Cardiac septum (tissue), 1 donor: Measurements from ENCODE around the gene ATP7B. TPM values are rescaled to one million over a fixed set of nuclear protein-coding genes. Genes with fewer than 3 reads are reported as not detected.

Source experiments
- DNase-seq: peaks from one replicate; pipeline ENCODE4 v3.0.0-alpha.2; 2020; ENCODE audit warnings: low spot score
- intact Hi-C: fragments of 100-400 bp; cut with DNase I; formaldehyde crosslinking; loops from one replicate; pipeline ENCODE4 v1.14.0; 2022
- total RNA-seq: library from RNA; stranded (reverse); fragmentation: NEBNext Ultra II Directional; extraction: Animal tissue kit (Norgen Biotek cat#: 25700); gene quantifications from one replicate; pipeline ENCODE4 v1.2.1, GENCODE V29; 2021
- donor health status: DM: no; HTN: no; CAD: no.

The ATP7B gene
- total RNA-seq, 1 donor from 2014 or later, result 10.8 TPM

DNA sequence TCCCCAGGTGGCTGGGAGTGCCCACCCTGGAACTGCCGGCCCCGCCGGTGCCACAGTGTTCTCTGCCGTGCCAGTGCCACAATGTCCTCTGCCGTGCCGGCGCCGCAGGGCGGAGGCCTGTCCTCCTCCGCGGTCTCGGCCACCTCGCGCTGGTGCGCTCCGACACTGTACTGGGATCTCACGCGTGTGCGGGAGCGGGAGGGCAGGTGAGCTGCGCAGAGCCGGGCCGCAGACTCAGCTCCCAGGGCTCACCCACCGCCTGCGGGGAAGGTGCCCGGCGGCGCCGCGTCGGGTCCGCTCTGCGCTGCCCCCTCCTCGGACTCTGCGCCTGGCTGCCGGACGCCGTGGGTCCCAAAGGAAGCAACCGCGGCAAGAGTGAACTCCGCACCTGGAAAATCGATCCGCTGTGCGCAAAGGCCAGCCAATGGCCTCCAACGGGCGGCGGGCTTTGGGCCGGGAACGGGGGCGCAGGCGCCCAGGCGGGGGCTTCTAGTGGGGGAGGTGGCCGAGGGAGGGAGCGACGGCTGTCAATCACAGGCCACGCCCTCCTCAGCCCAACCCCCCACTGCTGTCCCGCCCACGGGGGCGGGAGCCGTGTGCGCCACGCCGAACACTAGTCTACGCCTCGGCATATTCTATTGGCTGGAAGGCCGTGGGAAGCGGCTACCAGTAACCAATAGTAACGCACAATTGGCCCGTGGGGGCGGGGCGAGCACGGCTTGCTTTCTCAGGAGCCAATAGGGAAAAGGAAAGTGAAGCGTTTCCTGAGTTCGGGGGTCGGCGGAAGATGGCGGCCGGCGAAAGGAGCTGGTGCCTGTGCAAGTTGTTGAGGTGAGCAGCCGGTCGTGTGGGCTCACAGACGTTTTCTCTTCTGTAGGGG lies 622 bp upstream of the ATP7B start, which contains the start of gene ALG11:
Gene ALG11 (plus strand): TSS at position 767 of the 880 bp plus-strand sequence. CDS start 21 bp downstream, at position 788.
- intact Hi-C loops, result loop anchor here (10.0 kb wide), 1 partner anchor 183 kb away; no protein-coding TSS in a partner anchor
- DNase-seq, result peak; percentile 100

DNA sequence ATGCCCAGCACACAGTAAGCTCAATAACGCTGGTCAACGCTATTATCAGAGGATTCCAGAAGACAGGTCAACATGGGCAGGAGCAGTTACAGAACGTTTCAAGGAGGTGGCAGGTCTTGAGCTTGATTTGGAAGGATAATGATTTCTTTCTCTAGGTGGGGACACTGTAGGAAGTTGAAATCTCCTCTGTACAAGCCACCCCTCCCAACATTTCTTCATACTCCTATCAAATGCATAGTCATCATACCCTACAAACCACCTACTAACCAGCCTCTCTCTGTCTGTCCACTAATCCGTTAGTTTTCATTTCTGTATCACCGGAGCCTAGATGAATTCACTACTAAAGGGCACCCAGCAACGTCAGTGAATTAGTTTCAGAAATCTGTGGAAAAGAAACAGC lies 1.3 kb downstream of the ATP7B start:
- no peak for DNase-seq
- intact Hi-C loops, result loop anchor here (10.0 kb wide), 2 partner anchors 55 to 185 kb away; no protein-coding TSS in a partner anchor

DNA sequence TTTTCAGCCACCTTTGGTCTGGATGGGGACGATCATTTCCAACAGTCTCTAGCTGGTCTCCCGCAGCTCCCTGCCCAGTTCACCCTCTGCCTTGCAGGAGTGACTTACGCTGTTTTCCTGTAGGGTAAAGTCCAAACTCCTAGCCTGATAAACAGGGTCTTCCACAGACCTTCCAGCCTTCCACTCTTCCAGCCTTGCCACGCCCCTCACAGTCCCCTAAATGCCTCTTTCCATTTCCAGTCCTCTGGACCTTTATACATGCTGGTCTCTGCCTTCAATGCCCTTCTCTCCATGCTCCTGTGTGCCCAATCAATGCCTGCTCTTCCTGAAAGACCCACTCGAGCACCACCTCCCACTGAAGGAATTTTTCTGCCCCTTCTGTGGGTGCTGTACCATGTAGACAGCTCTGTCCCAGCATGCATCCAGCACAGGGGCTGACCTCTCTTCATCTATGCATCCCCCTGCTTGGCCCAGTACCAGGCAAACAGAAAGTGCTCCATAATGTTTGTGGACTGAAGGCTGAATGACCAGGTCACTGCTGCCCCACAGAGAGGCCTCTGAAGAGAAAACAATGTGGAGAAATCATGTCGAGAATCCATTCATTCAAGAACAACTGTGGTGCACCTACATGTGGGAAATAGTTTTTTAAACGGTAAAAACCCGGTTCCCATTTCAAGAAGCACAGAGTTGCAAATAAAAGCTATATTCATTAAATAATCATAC lies 4.6 kb downstream of the ATP7B start:
- intact Hi-C loops, result loop anchor here (10.0 kb wide), 1 partner anchor 58 kb away; no protein-coding TSS in a partner anchor
- DNase-seq, result no peak

DNA sequence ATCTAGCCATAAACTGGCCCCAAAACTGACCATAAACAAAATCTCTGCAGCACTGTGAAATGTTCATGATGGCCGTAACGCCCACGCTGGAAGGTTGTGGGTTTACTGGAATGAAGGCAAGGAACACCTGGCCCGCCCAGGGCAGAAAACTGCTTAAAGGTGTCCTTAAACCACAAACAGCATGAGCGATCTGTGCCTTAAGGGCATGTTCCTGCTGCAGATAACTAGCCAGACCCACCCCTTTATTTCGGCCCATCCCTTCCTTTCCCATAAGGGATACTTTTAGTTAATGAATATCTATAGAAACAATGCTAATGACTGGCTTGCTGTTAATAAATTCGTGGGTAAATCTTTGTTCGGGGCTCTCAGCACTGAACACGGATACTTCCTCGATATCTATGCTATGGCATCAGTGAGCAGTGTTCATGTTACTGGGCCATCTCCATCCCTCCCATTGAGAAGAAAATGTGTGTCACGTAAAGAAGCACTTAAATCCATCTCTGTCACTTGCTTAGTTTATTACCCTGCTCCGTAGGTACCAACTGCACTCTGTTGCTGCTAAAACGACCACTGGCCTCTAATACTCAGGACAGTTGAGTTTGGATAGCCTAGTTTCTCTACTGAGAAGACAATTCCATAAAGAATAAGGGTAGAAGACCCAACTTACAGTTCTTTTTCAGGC lies 5.3 kb downstream of the ATP7B start:
- intact Hi-C loops, result loop anchor here (10.0 kb wide), 1 partner anchor 59 kb away; no protein-coding TSS in a partner anchor
- no peak for DNase-seq

DNA sequence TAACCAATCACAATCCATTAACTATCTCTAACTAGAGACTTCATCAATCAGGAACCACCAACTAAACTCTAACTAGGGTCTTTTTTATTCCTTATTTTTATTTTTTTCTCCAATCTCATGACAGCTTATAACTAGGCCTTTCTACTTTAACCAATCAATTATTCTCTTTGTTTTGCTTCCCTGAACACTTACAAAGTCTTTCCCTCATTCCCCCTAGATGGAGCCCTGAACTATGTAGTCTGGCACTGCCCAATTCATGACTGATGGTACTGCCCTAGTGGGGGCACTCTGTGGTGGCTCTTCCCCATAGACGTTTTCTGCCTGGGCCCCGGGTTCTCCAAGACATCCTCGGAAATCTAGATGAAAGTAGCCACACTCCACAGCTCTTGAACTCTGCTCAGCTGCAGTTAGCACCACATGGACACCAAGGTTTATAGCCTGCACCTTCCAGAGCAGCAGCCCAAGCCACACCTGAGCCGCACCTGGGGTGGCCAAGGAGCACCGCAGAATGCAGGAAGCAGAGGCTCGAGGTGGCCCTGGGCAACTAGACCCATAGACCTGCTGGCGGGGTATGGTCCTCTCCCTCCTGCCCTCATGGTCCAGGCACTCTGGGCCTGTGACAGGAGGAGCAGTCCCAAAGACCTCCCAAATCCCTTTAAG lies 6.6 kb downstream of the ATP7B start:
- DNase-seq, result no peak
- intact Hi-C loops, result loop anchor here (10.0 kb wide), 1 partner anchor 60 kb away; no protein-coding TSS in a partner anchor

DNA sequence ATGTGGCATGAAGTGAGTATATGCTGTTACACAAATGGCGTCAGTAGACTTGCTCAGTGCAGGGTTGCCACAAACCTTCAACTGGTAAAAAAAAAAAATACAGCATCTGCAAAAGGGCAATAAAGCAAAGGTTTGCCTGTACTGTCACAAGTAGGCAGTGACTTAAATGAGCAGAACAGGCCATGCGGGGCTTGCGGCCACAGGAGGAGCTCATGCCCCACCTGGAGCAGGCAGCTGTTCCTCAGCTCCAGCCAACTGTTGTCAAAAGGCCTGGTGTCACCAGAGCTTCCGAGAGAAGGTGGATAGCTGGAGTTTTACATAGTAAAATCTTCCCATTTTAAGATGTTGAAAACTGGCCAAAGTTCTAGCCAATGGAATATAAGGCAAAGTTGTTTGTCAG lies 7.7 kb downstream of the ATP7B start:
- intact Hi-C loops, result loop anchor here (10.0 kb wide), 1 partner anchor 61 kb away; no protein-coding TSS in a partner anchor
- DNase-seq, result no peak

DNA sequence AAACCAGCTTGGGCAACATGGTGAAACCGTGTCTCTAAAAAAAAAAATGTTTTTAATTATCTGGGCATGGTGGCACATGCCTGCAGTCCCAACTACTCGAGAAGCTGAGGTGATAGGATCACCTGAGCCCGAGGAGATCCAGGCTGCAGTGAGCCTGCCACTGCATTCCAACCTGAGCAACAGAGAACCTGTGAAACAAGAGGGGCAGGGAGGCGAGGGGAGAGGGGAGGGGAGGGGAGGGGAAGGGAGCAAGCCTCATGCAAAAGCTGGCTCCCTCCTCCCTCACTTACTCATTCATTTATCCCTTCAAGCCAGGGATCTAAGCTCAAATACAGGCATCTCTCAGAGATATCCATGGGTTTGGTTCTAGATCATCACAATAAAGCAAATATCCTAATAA lies 8.9 kb downstream of the ATP7B start:
- intact Hi-C loops, result loop anchor here (10.0 kb wide), 1 partner anchor 62 kb away; no protein-coding TSS in a partner anchor
- no peak for DNase-seq

DNA sequence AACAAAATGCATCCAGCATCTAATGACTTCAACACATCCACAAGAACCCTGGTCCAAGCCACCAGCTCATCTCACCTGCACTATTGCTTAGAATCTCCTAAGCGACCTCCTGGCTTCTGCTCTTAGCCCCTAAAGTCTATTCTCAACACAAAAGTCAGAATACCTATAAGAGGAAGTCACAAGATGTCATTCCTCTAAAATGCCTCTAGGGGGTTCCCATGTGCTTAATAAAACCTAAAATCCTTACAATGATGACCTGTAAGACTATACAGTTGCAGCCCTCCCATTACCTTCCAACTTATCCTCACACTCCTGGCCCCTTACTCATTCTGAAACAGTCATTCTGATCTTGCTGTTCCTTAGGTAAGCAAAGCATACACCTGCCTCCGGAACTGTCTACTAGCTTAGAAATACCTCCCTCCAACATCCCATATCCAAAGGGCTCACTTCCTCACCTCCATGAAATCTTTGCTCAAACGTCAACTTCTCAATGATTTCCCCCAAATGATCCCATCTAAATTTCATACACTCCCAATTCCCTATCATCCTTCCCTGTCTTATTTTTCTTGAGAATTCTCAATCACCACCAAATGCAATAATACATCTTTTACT lies 10.0 kb downstream of the ATP7B start:
- intact Hi-C loops, result loop anchor here (2.0 to 10.0 kb wide), 2 partner anchors 64 to 128 kb away; partner anchors contain the start of gene NEK5
- DNase-seq, result no peak

DNA sequence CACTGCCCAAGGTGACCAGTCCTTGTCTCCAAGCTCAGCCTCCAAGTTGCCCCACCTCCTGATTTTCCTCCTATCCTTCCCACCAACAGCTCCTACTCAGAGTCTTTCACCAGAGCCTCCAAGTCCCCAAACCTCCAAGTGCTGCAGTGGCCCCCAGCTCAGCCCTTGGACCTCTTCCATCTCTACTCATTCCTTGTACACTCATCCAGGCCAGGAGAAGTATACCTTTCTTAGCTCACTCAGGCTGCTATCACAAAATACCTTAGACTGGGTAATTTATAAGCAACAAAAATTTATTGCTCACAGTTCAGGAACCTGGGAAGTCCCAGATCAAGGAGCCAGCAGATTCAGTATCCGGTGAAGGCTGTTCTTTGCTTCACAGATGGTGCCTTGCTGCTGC lies 11.3 kb downstream of the ATP7B start:
- no peak for DNase-seq

DNA sequence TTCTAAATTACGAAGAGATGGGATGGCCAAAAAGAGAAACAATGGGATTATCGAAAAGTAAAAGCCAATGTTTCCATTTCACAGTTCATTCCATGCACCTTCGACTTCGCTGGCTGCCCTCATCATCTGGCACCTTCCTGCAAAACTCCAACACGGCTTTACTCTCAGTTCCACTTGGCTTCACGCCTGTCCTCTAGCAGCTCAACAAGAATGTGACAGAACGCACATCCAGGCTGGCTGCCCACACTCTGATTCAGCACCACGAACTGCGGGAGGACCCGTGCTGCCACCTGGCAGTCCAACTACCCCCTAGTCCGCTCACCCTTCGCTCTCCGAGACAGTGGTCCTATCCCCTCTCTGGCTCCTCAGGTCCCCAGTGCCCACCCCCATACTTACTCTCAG lies 11.7 kb downstream of the ATP7B start:
- DNase-seq, result peak; percentile 86
- intact Hi-C loops, result loop anchor here (10.0 kb wide), 1 partner anchor 185 kb away; no protein-coding TSS in a partner anchor

More for the DNA sequence above, 11.3 kb downstream of the ATP7B start:
- intact Hi-C loops, result loop anchor here (2.0 to 10.0 kb wide), 3 partner anchors 65 to 185 kb away; partner anchors contain the start of gene NEK5

DNA sequence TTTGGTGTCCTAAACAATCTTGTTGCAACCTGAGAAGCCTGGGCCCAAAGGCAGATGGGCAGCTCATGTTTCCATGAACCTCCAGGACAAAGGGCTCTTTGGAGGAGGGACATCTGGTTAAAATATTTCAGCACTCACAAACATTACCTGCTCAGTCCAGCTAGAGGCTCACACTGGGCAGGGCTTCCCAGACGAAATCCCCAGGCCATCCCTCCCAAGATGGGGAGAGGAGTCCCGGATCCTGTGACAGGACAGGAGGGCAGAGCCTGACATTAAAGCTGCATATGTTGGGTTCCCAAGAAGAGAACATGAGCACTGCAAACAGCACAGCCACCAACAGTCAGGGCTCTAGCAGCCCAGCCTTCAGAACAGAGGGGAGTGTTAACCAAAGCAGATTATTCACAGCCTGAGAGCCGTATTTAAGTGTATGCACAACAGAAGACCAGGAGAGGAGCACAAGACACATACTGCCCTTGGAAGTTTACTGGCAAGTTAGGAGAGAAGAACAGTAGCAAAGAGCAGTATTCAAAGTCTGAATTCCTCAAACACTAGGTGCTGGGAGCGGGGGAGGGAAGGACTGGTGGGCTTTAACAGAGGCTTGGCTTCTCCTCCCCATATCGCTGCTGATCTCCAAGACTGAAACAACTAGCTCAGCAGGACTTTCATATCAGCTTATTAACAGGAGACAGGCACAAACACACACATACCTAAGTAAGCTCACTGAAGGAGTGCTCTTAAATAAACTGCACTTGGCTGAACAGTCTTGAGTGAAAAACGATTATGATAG lies 12.3 kb downstream of the ATP7B start:
- DNase-seq, result no peak
- intact Hi-C loops, result loop anchor here (10.0 kb wide), 1 partner anchor 184 kb away; no protein-coding TSS in a partner anchor

DNA sequence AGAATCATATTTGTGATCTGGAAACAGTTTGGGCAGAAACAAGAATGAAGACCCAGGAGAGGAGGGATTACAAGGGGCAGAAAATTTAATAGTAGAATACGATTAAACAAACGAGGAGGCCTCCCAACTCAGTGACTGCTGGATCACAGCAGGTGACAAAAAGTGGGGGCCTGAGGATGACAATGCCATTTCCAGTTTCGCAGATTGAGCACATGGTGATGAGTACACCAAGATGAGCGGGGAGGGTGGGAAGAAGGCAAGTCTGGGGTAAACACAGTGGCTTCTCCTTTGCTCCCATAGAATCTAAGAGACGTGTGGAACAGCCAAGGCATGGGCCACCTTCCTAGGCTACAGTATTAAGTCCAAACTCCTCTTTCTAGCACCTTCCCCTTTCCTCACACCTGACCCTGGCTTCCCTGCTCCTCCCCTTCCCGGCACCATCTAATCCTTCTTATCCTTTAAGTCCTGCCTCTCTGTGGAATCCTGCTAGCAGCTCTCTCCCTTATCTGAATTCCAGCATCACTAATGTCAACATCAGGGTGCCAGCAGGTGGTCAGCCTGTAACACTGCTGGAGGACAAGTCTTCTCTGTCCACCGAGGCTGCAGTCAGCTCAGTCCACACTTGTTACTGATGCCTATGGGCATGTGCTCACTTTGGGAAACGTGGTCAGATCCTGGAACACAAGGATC lies 13.5 kb downstream of the ATP7B start:
- no peak for DNase-seq
- intact Hi-C loops, result loop anchor here (10.0 kb wide), 1 partner anchor 183 kb away; no protein-coding TSS in a partner anchor

DNA sequence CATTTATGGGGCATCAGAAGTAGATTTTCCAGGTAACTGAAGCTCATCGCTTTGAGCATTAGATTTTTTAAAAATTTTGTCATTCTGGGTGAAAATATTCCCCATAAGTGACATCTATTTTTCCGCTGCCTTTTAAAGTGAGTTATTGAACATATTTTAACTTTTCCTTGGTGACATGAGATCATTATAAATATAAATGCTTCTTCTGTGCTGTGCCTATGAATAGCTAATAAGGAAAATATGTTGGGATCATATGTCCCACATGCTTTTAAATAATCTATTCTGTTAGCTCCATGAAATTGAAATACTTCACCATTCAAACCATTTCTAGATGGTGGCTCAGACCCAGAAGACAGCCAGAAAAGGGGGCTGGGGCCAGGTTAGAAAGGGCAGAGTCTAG lies 14.1 kb downstream of the ATP7B start:
- intact Hi-C loops, result loop anchor here (10.0 kb wide), 1 partner anchor 182 kb away; no protein-coding TSS in a partner anchor

DNA sequence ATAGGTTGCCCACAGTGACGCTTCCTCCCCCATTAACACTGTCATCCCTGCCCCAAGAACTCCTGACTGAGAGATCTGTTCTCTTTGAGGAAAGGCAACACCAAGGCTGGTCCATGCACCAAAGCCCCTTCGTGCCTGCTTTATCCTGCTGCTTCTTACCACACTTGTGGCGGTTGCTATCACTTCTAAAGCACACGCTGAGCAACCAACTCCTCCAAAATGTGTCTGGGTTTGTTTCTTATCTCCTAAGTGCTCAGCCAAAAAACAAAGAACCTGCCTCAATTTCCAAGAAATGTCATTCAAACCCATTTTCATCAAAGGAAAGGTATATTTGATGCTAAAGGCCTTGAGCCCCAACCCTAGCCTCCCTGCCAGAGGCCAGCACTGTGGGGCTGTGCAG lies 14.6 kb downstream of the ATP7B start:
- no peak for DNase-seq
- intact Hi-C loops, result loop anchor here (10.0 kb wide), 1 partner anchor 182 kb away; no protein-coding TSS in a partner anchor

More for the DNA sequence above, 14.1 kb downstream of the ATP7B start:
- DNase-seq, result no peak

DNA sequence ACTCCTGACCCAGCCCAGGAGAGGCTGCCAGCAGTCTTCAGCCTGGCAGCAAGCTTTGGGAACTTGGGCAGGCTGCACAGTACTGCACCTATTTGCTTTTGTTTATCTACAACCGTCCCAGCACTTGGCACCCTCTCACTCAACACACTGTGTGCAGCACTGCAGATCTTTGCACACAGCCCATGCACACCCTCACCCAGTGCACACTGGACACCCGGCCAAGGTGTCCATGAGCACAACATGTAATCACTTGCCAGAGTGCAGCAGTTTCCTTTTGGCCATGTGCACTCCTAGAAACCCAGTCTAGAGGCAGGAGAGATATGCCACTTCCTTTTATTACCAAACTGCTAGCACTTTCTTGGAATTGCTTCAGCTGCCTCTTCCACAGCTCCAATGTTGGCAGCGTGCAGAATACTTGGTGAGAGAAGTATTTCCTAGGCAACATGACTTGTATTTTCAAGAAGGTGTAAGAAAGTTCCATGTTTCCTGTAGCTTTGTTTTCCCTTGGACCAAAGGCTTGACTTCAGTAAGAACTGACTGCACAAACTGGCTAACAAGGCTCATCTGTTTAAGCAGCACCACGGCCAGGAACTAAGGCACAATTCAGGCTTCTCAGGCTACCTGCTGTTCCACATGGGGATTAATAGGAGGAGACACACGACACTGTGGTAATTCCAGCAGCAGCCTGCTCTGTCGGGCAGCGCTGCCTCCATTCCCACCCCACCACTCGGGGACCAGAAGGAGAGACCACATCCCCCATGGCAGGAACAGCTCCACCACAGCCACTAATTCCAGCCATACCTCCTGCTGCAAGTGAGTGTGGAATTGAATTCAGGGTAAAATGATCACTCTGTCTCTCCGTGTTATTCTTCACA lies 15.3 kb downstream of the ATP7B start:
- no peak for DNase-seq
- intact Hi-C loops, result loop anchor here (10.0 kb wide), 1 partner anchor 181 kb away; no protein-coding TSS in a partner anchor

DNA sequence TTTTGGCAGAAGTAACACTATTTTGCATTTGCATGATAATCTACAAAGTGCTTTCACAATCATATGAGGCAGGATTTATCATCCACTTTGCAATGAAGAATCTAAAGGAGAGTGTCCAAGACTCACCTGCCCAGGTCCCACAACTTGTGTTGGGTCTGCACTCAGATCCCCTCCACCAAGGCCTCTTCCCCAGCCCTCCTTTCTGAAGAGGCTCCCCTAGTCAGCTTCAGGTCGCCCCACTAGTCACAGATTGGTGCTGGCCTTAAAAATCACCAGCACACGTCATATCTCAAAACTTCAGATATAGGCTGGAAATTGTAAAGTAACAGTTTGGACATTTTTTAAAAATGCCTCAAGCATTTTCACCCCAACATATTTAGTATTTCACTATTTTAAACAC lies 17.5 kb downstream of the ATP7B start:
- DNase-seq, result no peak
- intact Hi-C loops, result loop anchor here (10.0 kb wide), 1 partner anchor 179 kb away; no protein-coding TSS in a partner anchor
